Thoracic aorta (tissue), 2 donors: Measurements from ENCODE around the gene CAGE1. TPM values are rescaled to one million over a fixed set of nuclear protein-coding genes. Genes with fewer than 3 reads are reported as not detected.
"Not testable (repeated sequence)": the region's sequence is repeated elsewhere in the genome, so short reads cannot be mapped to it uniquely, and the experiment has no call there.

Experiments
- ATAC-seq: fragments of 150-250 bp; one replicate; pipeline ENCODE4 v1.8.0; 2017; ENCODE audit warnings: low read depth; ENCODE audit not compliant: insufficient number of reproducible peaks, low FRiP score
- DNase-seq: peaks from one replicate; pipeline ENCODE4 v3.0.0-alpha.2; 2020; ENCODE audit warnings: low spot score
- H3K27ac ChIP-seq, 2 donors: fragments of 200-600 bp; sonication (generic); 1 replicate in 1 of 2; 2 replicates in 1 of 2; pipeline ENCODE4 v1.5.1; 2016; ENCODE audit warnings: mild to moderate bottlenecking in 2 of 2, moderate library complexity in 2 of 2
- H3K27me3 ChIP-seq: fragments of 200-600 bp; sonication (generic); replicated peaks from 2 replicates; pipeline ENCODE4 v1.6.0; 2016; ENCODE audit warnings: mild to moderate bottlenecking; ENCODE audit not compliant: insufficient read depth
- H3K36me3 ChIP-seq: fragments of 200-600 bp; sonication (generic); one replicate; pipeline ENCODE4 v1.5.1; 2016
- H3K4me1 ChIP-seq, 2 donors: fragments of 200-600 bp; sonication (generic); 1 replicate in 1 of 2; 2 replicates in 1 of 2; pipeline versions ENCODE4 v1.5.1 to v1.6.0; 2016; ENCODE audit warnings: low read depth in 2 of 2, mild to moderate bottlenecking in 1 of 2; ENCODE audit not compliant: control insufficient read depth in 1 of 2
- H3K4me3 ChIP-seq: fragments of 200-600 bp; sonication (generic); 2 replicates; pipeline ENCODE4 v1.5.1; 2016; ENCODE audit warnings: mild to moderate bottlenecking
- H3K9me3 ChIP-seq: fragments of 200-600 bp; sonication (generic); 2 replicates; pipeline ENCODE4 v1.5.1; 2016
- CTCF ChIP-seq: fragments of 200-600 bp; sonication (generic); IDR thresholded peaks from one replicate; pipeline ENCODE4 v1.5.1; 2019; ENCODE audit warnings: antibody characterized with exemption
- total RNA-seq, 2 donors: library from RNA; depleted of rRNA; stranded (reverse); fragments of >200 nt; gene quantifications; one replicate each; pipeline versions ENCODE4 v1.1.0 to v1.2.3, GENCODE V29; 2016

The CAGE1 gene
- total RNA-seq, 2 donors from 2014 or later, result not detected

GRCh38 chr6:7325750-7326149, 63.8 kb downstream of the CAGE1 start:
- H3K27ac ChIP-seq, result no peak overlapping the region
- H3K36me3 ChIP-seq, result no peaks in the 10 kb centered on the region
- ATAC-seq, result no peak
- DNase-seq, result no peak
- H3K4me1 ChIP-seq, result no peaks in the 10 kb centered on the region
- H3K9me3 ChIP-seq, result no peaks in the 10 kb centered on the region
- H3K27me3 ChIP-seq, result no peaks in the 10 kb centered on the region
- TF ChIP-seq CTCF, result no peak
- no peak overlapping the region for H3K4me3 ChIP-seq

- ATAC-seq, result no peak
- DNase-seq, result no peak
- no peak overlapping the region for H3K4me3 ChIP-seq
- no peaks in the 10 kb centered on the region for H3K27me3 ChIP-seq
- no peaks in the 10 kb centered on the region for H3K9me3 ChIP-seq
- H3K27ac ChIP-seq, result no peak overlapping the region
- no peaks in the 10 kb centered on the region for H3K36me3 ChIP-seq
- H3K4me1 ChIP-seq, result no peaks in the 10 kb centered on the region
- TF ChIP-seq CTCF, result no peak
Observed at GRCh38 chr6:7324520-7324919, 65.0 kb downstream of the CAGE1 start.

- DNase-seq, result no peak
- TF ChIP-seq CTCF, result no peak
- ATAC-seq, result no peak
- no peak overlapping the region for H3K4me3 ChIP-seq
- H3K4me1 ChIP-seq, result no peaks in the 10 kb centered on the region
- no peaks in the 10 kb centered on the region for H3K9me3 ChIP-seq
- no peaks in the 10 kb centered on the region for H3K36me3 ChIP-seq
- no peaks in the 10 kb centered on the region for H3K27me3 ChIP-seq
- H3K27ac ChIP-seq, result no peak overlapping the region
Observed at GRCh38 chr6:7323074-7323473, 66.5 kb downstream of the CAGE1 start.

- not testable (repeated sequence) for ATAC-seq, H3K27ac ChIP-seq, H3K4me3 ChIP-seq, H3K9me3 ChIP-seq, H3K36me3 ChIP-seq, H3K4me1 ChIP-seq, H3K27me3 ChIP-seq, DNase-seq
Observed at GRCh38 chr6:7321866-7322265, 67.7 kb downstream of the CAGE1 start.

- not testable (repeated sequence) for ATAC-seq, H3K4me3 ChIP-seq, DNase-seq, H3K36me3 ChIP-seq, H3K4me1 ChIP-seq, H3K27me3 ChIP-seq, H3K27ac ChIP-seq, H3K9me3 ChIP-seq
Observed at GRCh38 chr6:7319406-7319805, 70.1 kb downstream of the CAGE1 start.

- no peaks in the 10 kb centered on the region for H3K4me1 ChIP-seq
- ATAC-seq (no peak), DNase-seq (no peak)
- no peak overlapping the region for H3K27ac ChIP-seq
- H3K27me3 ChIP-seq, result no peaks in the 10 kb centered on the region
- no peak overlapping the region for H3K4me3 ChIP-seq
- no peaks in the 10 kb centered on the region for H3K9me3 ChIP-seq
- no peak for TF ChIP-seq CTCF
- no peaks in the 10 kb centered on the region for H3K36me3 ChIP-seq
Observed at GRCh38 chr6:7317538-7317937, 72.0 kb downstream of the CAGE1 start.
